ENCODE results near the gene SLC25A22.

GRCh38 chr11:818396-819128 lies 20.5 kb upstream of the SLC25A22 start, which contains the start of gene PNPLA2:
- TF ChIP-seq, protein P1, sequence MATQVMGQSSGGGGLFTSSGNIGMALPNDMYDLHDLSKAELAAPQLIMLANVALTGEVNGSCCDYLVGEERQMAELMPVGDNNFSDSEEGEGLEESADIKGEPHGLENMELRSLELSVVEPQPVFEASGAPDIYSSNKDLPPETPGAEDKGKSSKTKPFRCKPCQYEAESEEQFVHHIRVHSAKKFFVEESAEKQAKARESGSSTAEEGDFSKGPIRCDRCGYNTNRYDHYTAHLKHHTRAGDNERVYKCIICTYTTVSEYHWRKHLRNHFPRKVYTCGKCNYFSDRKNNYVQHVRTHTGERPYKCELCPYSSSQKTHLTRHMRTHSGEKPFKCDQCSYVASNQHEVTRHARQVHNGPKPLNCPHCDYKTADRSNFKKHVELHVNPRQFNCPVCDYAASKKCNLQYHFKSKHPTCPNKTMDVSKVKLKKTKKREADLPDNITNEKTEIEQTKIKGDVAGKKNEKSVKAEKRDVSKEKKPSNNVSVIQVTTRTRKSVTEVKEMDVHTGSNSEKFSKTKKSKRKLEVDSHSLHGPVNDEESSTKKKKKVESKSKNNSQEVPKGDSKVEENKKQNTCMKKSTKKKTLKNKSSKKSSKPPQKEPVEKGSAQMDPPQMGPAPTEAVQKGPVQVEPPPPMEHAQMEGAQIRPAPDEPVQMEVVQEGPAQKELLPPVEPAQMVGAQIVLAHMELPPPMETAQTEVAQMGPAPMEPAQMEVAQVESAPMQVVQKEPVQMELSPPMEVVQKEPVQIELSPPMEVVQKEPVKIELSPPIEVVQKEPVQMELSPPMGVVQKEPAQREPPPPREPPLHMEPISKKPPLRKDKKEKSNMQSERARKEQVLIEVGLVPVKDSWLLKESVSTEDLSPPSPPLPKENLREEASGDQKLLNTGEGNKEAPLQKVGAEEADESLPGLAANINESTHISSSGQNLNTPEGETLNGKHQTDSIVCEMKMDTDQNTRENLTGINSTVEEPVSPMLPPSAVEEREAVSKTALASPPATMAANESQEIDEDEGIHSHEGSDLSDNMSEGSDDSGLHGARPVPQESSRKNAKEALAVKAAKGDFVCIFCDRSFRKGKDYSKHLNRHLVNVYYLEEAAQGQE (IDR thresholded peaks at IDR 0.05; ENCODE audit: borderline replicate concordance), result no peak
- TF ChIP-seq, protein P1 (CRISPR knock-in tag; IDR thresholded peaks at IDR 0.05; ENCODE audit: low read depth), result no peak
- TF ChIP-seq MYNN (IDR thresholded peaks at IDR 0.05), result no peak
- TF ChIP-seq MYNN (CRISPR knock-in tag; IDR thresholded peaks at IDR 0.05), result no peak
- TF ChIP-seq NRF1 (conservative IDR thresholded peaks at IDR 0.05 in 1 of 2, IDR thresholded peaks at IDR 0.05 in 1 of 2), result no peak
- no peak for TF ChIP-seq MITF (IDR thresholded peaks at IDR 0.05)
- TF ChIP-seq E2F4 (CRISPR knock-in tag; IDR thresholded peaks at IDR 0.05; ENCODE audit: low read depth), result no peak
- TF ChIP-seq, protein P2, sequence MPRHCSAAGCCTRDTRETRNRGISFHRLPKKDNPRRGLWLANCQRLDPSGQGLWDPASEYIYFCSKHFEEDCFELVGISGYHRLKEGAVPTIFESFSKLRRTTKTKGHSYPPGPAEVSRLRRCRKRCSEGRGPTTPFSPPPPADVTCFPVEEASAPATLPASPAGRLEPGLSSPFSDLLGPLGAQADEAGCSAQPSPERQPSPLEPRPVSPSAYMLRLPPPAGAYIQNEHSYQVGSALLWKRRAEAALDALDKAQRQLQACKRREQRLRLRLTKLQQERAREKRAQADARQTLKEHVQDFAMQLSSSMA (CRISPR knock-in tag; IDR thresholded peaks at IDR 0.05), result no peak
- TF ChIP-seq FOXM1 (IDR thresholded peaks at IDR 0.05; ENCODE audit: low read depth), result no peak
- TF ChIP-seq FOXM1 (CRISPR knock-in tag; IDR thresholded peaks at IDR 0.05; ENCODE audit: low read depth), result no peak
- TF ChIP-seq MLLT1 (IDR thresholded peaks at IDR 0.05), result no peak
- TF ChIP-seq, protein P3, sequence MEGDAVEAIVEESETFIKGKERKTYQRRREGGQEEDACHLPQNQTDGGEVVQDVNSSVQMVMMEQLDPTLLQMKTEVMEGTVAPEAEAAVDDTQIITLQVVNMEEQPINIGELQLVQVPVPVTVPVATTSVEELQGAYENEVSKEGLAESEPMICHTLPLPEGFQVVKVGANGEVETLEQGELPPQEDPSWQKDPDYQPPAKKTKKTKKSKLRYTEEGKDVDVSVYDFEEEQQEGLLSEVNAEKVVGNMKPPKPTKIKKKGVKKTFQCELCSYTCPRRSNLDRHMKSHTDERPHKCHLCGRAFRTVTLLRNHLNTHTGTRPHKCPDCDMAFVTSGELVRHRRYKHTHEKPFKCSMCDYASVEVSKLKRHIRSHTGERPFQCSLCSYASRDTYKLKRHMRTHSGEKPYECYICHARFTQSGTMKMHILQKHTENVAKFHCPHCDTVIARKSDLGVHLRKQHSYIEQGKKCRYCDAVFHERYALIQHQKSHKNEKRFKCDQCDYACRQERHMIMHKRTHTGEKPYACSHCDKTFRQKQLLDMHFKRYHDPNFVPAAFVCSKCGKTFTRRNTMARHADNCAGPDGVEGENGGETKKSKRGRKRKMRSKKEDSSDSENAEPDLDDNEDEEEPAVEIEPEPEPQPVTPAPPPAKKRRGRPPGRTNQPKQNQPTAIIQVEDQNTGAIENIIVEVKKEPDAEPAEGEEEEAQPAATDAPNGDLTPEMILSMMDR (IDR thresholded peaks at IDR 0.05 in 2 of 3, conservative IDR thresholded peaks at IDR 0.05 in 1 of 3; ENCODE audit: insufficient read depth in 2 of 3, low read depth in 1 of 3, low read length in 3 of 3), result no peak
- no peak for TF ChIP-seq POLR2A (conservative IDR thresholded peaks at IDR 0.05)
- no peak for TF ChIP-seq TBL1XR1 (IDR thresholded peaks at IDR 0.05; ENCODE audit: low read length in 2 of 2)
- TF ChIP-seq ETV6 (IDR thresholded peaks at IDR 0.05; ENCODE audit: borderline replicate concordance in 1 of 2, low read depth in 2 of 2, low read length in 1 of 2), result no peak
- TF ChIP-seq ETV6 (CRISPR knock-in tag; IDR thresholded peaks at IDR 0.05; ENCODE audit: borderline replicate concordance), result no peak
- TF ChIP-seq MAFF (IDR thresholded peaks at IDR 0.05; ENCODE audit: low read length), result no peak

Measured in K562 (cell line).